HepG2 (cell line): ENCODE results near the gene RPL36. TPM values are rescaled to one million over a fixed set of nuclear protein-coding genes. Genes with fewer than 3 reads are reported as not detected.

Experiments
- AGO2 ChIP-seq: fragments of 200-400 bp; formaldehyde crosslinking; optimal IDR thresholded peaks from 2 replicates; pipeline ENCODE3; 2017; ENCODE audit warnings: mild to moderate bottlenecking, low read depth, low read length, moderate library complexity
- DPF2 ChIP-seq: sonication (generic); formaldehyde crosslinking; IDR thresholded peaks from 2 replicates; pipeline ENCODE4 v1.4.0; 2020; ENCODE audit warnings: mild to moderate bottlenecking, low read depth, missing genetic modification reagents, borderline replicate concordance
- ERF ChIP-seq: IDR thresholded peaks from 2 replicates; pipeline ENCODE4 v1.6.1; 2018; ENCODE audit warnings: missing biosample characterization, missing genetic modification reagents
- HNRNPL ChIP-seq: fragments of 200-400 bp; formaldehyde crosslinking; IDR thresholded peaks from 2 replicates; pipeline ENCODE4 v1.6.1; 2017; ENCODE audit warnings: mild to moderate bottlenecking, low read depth, low read length
- MED8 ChIP-seq: sonication (generic); formaldehyde crosslinking; IDR thresholded peaks from 2 replicates; pipeline ENCODE4 v1.8.1; 2023; ENCODE audit warnings: mild to moderate bottlenecking, missing genetic modification reagents; ENCODE audit not compliant: insufficient replicate concordance
- MTF1 ChIP-seq: sonication (generic); formaldehyde crosslinking; IDR thresholded peaks from 2 replicates; pipeline ENCODE4 v1.5.0; 2020; ENCODE audit warnings: missing genetic modification reagents
- NBN ChIP-seq: fragments of 450-650 bp; conservative IDR thresholded peaks from 2 replicates; pipeline ENCODE4 v1.6.1; 2017
- NCOA1 ChIP-seq: sonication (generic); formaldehyde crosslinking; IDR thresholded peaks from 2 replicates; pipeline ENCODE4 v1.9.0; 2021; ENCODE audit warnings: missing genetic modification reagents
- NR1H2 ChIP-seq: sonication (generic); formaldehyde crosslinking; IDR thresholded peaks from 2 replicates; pipeline ENCODE4 v1.8.1; 2022; ENCODE audit warnings: low read depth, missing genetic modification reagents, borderline replicate concordance
- POLR2A ChIP-seq, 2 experiments: IDR thresholded peaks; 2 replicates each; pipeline ENCODE4 v1.6.1; 2011; ENCODE audit warnings: low read depth in 2 of 2, low read length in 2 of 2, mild to moderate bottlenecking in 1 of 2, moderate library complexity in 1 of 2; ENCODE audit not compliant: insufficient read depth in 1 of 2
- POLR2G ChIP-seq: fragments of 200-400 bp; formaldehyde crosslinking; IDR thresholded peaks from 2 replicates; pipeline ENCODE4 v1.6.1; 2018; ENCODE audit warnings: mild to moderate bottlenecking, low read depth, low read length, moderate library complexity
- RBFOX2 ChIP-seq: fragments of 200-400 bp; formaldehyde crosslinking; IDR thresholded peaks from 2 replicates; pipeline ENCODE4 v1.6.1; 2017; ENCODE audit warnings: low read depth, mild to moderate bottlenecking, low read length
- SAP130 ChIP-seq: IDR thresholded peaks from 2 replicates; pipeline ENCODE4 v1.6.1; 2016; ENCODE audit warnings: low read depth
- SIX4 ChIP-seq: sonication (generic); formaldehyde crosslinking; IDR thresholded peaks from 2 replicates; pipeline ENCODE4 v1.4.0; 2020; ENCODE audit warnings: missing genetic modification reagents
- SMYD3 ChIP-seq: sonication (generic); formaldehyde crosslinking; IDR thresholded peaks from 2 replicates; pipeline ENCODE4 v1.8.1; 2023; ENCODE audit warnings: mild to moderate bottlenecking, missing genetic modification reagents
- SP4 ChIP-seq: sonication (generic); formaldehyde crosslinking; IDR thresholded peaks from 2 replicates; pipeline ENCODE4 v1.8.1; 2023; ENCODE audit warnings: mild to moderate bottlenecking, missing genetic modification reagents
- TCF7L2 ChIP-seq: IDR thresholded peaks from 2 replicates; pipeline ENCODE4 v1.6.1; 2011; ENCODE audit warnings: mild to moderate bottlenecking, low read depth, low read length, moderate library complexity
- ZMAT3 ChIP-seq: sonication (generic); formaldehyde crosslinking; conservative IDR thresholded peaks from 2 replicates; pipeline ENCODE4 v1.7.0; 2021; ENCODE audit warnings: missing genetic modification reagents
- ZNF570 ChIP-seq: sonication (generic); formaldehyde crosslinking; IDR thresholded peaks from 2 replicates; pipeline ENCODE4 v1.4.0; 2020; ENCODE audit warnings: mild to moderate bottlenecking, missing genetic modification reagents, borderline replicate concordance
- ZSCAN21 ChIP-seq: sonication (generic); formaldehyde crosslinking; IDR thresholded peaks from 2 replicates; pipeline ENCODE4 v1.8.0; 2022; ENCODE audit warnings: mild to moderate bottlenecking, missing genetic modification reagents, moderate library complexity, borderline replicate concordance
- polyA plus RNA-seq, 8 experiments: library from polyadenylated mRNA; depleted of rRNA in 3 of 8; stranded (reverse) in 7 of 8; unstranded in 1 of 8; fragments of >200 nt; fragmentation: Illumina TruSeq in 4 of 8; extraction: Trizol in 4 of 8; gene quantifications; 2 replicates each; pipeline versions ENCODE4 v1.2.1 to v1.2.3, GENCODE V29; 2011 to 2016; ENCODE audit warnings: low read depth in 4 of 8, missing spikeins in 1 of 8, mixed read lengths in 1 of 8; ENCODE audit not compliant: insufficient read depth in 1 of 8
- total RNA-seq, 5 experiments: library from RNA; depleted of rRNA; stranded (reverse); fragments of >200 nt; fragmentation: Illumina TruSeq; extraction: Trizol; gene quantifications; 2 replicates each; pipeline ENCODE4 v1.2.3, GENCODE V29; 2016; ENCODE audit warnings: low read depth in 1 of 5
- TF ChIP-seq, protein P1 (sequence below): IDR thresholded peaks from 2 replicates; pipeline ENCODE4 v1.6.1; 2016
- TF ChIP-seq, protein P2 (sequence below): IDR thresholded peaks from 2 replicates; pipeline ENCODE4 v1.6.1; 2012; ENCODE audit warnings: low read depth, low read length, improper control_type of control experiment
- TF ChIP-seq, protein P3 (sequence below): sonication (generic); formaldehyde crosslinking; IDR thresholded peaks from 2 replicates; pipeline ENCODE4 v1.8.1; 2023; ENCODE audit warnings: missing genetic modification reagents, mild to moderate bottlenecking, borderline replicate concordance
- TF ChIP-seq, protein P4 (sequence below), 2 experiments: sonication (generic) in 1 of 2; formaldehyde crosslinking in 1 of 2; IDR thresholded peaks; 2 replicates each; pipeline versions ENCODE4 v1.5.1 to v1.6.1; 2011 to 2020; ENCODE audit warnings: borderline replicate concordance in 1 of 2, low read depth in 1 of 2, low read length in 1 of 2, mild to moderate bottlenecking in 1 of 2, missing genetic modification reagents in 1 of 2, moderate library complexity in 1 of 2
- TF ChIP-seq, protein P5 (sequence below): sonication (generic); formaldehyde crosslinking; IDR thresholded peaks from 2 replicates; pipeline ENCODE4 v1.5.0; 2020; ENCODE audit warnings: mild to moderate bottlenecking, low read depth, missing genetic modification reagents, borderline replicate concordance

Gene RPL36
- total and polyA plus RNA-seq, 2 of the 13 experiments (the other 11 are each of a cell fraction or from before 2014, with no cell fraction given), result 706 to 740 TPM

DNA sequence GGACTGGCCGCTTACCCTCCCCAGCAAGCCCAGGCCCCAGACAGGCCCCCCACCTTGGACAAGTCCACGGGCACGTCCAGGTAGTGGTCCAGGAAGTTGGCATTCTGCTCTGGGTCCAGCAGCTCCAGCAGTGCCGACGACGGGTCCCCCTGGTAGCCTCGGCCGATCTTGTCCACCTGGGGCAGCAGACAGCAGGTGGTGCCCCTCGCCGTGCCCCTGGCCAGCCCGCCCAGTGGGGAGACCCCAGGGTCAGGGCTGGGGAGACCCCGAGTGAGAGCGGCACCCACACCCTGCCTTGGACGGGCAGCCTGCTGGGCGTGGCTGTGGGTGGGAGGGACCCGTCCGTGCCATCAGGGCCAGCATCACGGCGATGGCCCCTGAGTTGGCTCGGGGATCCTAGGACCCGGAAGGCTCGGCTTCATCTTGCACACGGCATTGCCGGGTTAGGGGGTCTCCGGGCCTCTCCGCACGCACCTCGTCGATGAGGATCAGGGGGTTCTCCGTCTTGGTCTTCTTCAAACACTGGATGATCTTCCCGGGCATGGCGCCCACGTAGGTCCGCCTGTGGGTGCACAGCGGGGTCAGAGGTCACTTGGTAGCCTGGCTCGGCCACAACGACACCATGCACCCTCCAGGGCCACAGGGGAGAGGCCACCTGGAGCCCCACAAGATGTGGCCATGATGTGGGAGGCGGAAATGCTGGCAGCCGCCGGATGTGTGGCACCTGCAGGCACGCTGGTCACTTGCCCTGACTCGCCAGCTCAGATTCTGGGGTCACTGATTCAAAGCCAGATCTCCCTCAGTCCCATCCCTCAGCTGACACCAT lies 6.3 kb downstream of the RPL36 start (continued):
- TF ChIP-seq NCOA1 (no peak), NBN (no peak), SIX4 (CRISPR knock-in tag) (no peak), ZSCAN21 (CRISPR knock-in tag) (no peak), SP4 (CRISPR knock-in tag) (no peak), ZNF570 (no peak), ERF (no peak), TCF7L2 (no peak), RBFOX2 (peak; percentile 77), POLR2G (peak; percentile 36; the same call in 1 of the 2 replicates), MTF1 (CRISPR knock-in tag) (no peak), DPF2 (no peak), AGO2 (peak; percentile 91), SMYD3 (no peak), NR1H2 (CRISPR knock-in tag) (no peak), ZMAT3 (CRISPR knock-in tag) (no peak), MED8 (CRISPR knock-in tag) (no peak), HNRNPL (0 out of 2 replicates have a peak, but pooled peaks have one; percentile 50), SAP130 (no peak), POLR2A (IDR thresholded peaks at IDR 0.05; ENCODE audit: insufficient read depth in 1 of 2, low read depth in 2 of 2, low read length in 2 of 2) (peak; percentile 11 to 18; a peak in 2 of 4 replicates)
- TF ChIP-seq, protein P1, sequence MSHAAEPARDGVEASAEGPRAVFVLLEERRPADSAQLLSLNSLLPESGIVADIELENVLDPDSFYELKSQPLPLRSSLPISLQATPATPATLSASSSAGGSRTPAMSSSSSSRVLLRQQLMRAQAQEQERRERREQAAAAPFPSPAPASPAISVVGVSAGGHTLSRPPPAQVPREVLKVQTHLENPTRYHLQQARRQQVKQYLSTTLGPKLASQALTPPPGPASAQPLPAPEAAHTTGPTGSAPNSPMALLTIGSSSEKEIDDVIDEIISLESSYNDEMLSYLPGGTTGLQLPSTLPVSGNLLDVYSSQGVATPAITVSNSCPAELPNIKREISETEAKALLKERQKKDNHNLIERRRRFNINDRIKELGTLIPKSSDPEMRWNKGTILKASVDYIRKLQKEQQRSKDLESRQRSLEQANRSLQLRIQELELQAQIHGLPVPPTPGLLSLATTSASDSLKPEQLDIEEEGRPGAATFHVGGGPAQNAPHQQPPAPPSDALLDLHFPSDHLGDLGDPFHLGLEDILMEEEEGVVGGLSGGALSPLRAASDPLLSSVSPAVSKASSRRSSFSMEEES (CRISPR knock-in tag), result no peak
- TF ChIP-seq, protein P2, sequence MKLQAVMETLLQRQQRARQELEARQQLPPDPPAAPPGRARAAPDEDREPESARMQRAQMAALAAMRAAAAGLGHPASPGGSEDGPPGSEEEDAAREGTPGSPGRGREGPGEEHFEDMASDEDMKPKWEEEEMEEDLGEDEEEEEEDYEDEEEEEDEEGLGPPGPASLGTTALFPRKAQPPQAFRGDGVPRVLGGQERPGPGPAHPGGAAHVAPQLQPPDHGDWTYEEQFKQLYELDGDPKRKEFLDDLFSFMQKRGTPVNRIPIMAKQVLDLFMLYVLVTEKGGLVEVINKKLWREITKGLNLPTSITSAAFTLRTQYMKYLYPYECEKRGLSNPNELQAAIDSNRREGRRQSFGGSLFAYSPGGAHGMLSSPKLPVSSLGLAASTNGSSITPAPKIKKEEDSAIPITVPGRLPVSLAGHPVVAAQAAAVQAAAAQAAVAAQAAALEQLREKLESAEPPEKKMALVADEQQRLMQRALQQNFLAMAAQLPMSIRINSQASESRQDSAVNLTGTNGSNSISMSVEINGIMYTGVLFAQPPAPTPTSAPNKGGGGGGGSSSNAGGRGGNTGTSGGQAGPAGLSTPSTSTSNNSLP, result no peak
- TF ChIP-seq, protein P3, sequence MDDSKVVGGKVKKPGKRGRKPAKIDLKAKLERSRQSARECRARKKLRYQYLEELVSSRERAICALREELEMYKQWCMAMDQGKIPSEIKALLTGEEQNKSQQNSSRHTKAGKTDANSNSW (CRISPR knock-in tag), result no peak
- TF ChIP-seq, protein P4, sequence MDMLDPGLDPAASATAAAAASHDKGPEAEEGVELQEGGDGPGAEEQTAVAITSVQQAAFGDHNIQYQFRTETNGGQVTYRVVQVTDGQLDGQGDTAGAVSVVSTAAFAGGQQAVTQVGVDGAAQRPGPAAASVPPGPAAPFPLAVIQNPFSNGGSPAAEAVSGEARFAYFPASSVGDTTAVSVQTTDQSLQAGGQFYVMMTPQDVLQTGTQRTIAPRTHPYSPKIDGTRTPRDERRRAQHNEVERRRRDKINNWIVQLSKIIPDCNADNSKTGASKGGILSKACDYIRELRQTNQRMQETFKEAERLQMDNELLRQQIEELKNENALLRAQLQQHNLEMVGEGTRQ (IDR thresholded peaks at IDR 0.05; ENCODE audit: low read depth, low read length), result no peak
- TF ChIP-seq, protein P4 (CRISPR knock-in tag; IDR thresholded peaks at IDR 0.05; ENCODE audit: borderline replicate concordance), result no peak
- TF ChIP-seq, protein P5, sequence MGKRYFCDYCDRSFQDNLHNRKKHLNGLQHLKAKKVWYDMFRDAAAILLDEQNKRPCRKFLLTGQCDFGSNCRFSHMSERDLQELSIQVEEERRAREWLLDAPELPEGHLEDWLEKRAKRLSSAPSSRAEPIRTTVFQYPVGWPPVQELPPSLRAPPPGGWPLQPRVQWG (CRISPR knock-in tag), result no peak
